ENCODE results near the gene LOXL1.
A peak's percentile ranks its signal among the peaks of the same experiment; 100 is the strongest.

DNA sequence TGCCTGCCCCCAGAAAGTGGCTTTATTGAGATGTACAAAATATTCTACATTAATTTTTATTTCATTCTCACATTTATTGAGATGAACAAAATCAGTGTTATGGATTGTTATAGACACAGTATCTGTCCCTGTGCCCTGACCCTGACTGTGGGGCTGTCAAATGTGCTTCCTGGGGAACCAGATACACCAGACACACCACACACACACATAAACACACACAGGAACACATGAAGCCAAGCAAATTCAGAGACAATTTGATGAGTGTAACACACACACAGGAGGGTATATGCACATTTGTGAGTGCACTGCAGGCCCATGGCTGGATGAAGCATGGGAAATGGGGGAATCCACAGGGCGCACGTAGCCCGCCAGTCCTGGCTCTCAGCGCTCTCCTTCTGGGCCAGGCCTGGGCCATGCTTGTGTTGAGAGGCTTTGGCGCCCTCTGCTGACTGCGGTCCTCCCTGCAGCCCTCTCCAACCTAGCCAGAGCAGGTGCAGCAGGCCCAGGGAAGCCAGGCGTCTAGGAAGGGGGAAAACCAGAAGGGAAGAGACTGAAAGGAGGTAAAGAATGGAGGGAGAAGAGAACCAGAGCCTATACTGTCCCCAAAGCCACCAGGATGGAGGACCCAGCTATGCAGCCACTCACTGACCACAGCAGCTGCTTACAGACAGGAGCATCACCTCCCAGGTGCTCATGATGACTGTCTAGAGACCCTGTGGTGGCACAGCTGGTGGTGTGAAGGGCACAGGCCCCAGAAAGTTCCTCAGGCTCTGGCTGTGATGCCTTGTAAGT lies 18.0 kb upstream of the LOXL1 start:
- TF ChIP-seq CTCF (IDR thresholded peaks at IDR 0.05): peak; percentile 82 to 95 (median 91)
- no peak for TF ChIP-seq POLR2A (IDR thresholded peaks at IDR 0.05)

All from heart left ventricle (tissue), 13 donors.